ENCODE data around the gene FOXP1.

Gene FOXP1

GRCh38 chr3:71035314-71035713, 548.2 kb downstream of the FOXP1 start:
- H3K36me3 ChIP-seq (ENCODE audit: control insufficient read depth, insufficient read depth, low read length), result peaks cover 11% of the 10 kb centered on the region
- peaks cover 27% of the 10 kb centered on the region for H3K4me1 ChIP-seq (ENCODE audit: control insufficient read depth, insufficient read depth, low read length)
- H3K4me3 ChIP-seq (ENCODE audit: low read length), result no peak overlapping the region
- H3K9me3 ChIP-seq (ENCODE audit: control insufficient read depth, low read length), result no peaks in the 10 kb centered on the region
- no peak overlapping the region for H3K9ac ChIP-seq (ENCODE audit: low read length)
- no peaks in the 10 kb centered on the region for H3K27me3 ChIP-seq (ENCODE audit: control insufficient read depth, insufficient read depth, low read length)

DNA sequence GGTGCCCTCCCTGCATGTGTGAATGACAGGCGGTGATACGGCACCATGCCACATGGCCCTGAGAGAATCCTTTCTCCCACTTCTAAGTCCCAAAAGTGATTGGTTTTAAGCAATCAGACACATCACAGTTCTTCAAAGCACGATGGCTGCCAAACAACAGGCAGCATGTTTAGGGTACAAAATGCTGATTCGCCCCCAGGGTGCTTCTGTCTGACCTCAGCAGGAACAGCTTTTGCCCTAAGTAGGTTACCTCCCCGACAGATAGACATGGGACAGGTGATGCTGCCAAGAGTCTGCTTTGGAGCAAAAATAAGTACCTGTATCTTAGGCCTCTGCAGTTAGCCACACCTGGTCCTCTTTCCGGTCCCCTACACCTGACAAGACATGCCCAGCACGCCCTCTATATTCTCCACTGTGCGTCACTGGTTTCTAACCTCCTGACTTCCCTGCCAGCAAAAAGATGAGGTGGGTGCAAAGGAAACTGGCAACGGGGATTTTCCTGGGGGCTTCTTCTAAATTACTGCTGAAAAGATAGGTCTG, 549.8 kb downstream of the FOXP1 start:
- H3K9ac ChIP-seq (ENCODE audit: low read length), result no peak overlapping the region
- H3K36me3 ChIP-seq (ENCODE audit: control insufficient read depth, insufficient read depth, low read length), result peaks cover 11% of the 10 kb centered on the region
- H3K4me1 ChIP-seq (ENCODE audit: control insufficient read depth, insufficient read depth, low read length), result peaks cover 27% of the 10 kb centered on the region
- no peaks in the 10 kb centered on the region for H3K27me3 ChIP-seq (ENCODE audit: control insufficient read depth, insufficient read depth, low read length)
- H3K9me3 ChIP-seq (ENCODE audit: control insufficient read depth, low read length), result no peaks in the 10 kb centered on the region
- no peak overlapping the region for H3K4me3 ChIP-seq (ENCODE audit: low read length)

- peaks cover 11% of the 10 kb centered on the region for H3K36me3 ChIP-seq (ENCODE audit: control insufficient read depth, insufficient read depth, low read length)
- no peaks in the 10 kb centered on the region for H3K27me3 ChIP-seq (ENCODE audit: control insufficient read depth, insufficient read depth, low read length)
- no peak overlapping the region for H3K9ac ChIP-seq (ENCODE audit: low read length)
- H3K4me1 ChIP-seq (ENCODE audit: control insufficient read depth, insufficient read depth, low read length), result peaks cover 27% of the 10 kb centered on the region
- H3K9me3 ChIP-seq (ENCODE audit: control insufficient read depth, low read length), result no peaks in the 10 kb centered on the region
- no peak overlapping the region for H3K4me3 ChIP-seq (ENCODE audit: low read length)
Measured at GRCh38 chr3:71031914-71032521, 551.5 kb downstream of the FOXP1 start.

GRCh38 chr3:71031181-71031580, 552.3 kb downstream of the FOXP1 start:
- Histone ChIP-seq H3K4me1 (ENCODE audit: control insufficient read depth, insufficient read depth, low read length) (peaks cover 34% of the 10 kb centered on the region), H3K36me3 (ENCODE audit: control insufficient read depth, insufficient read depth, low read length) (peaks cover 11% of the 10 kb centered on the region), H3K27me3 (ENCODE audit: control insufficient read depth, insufficient read depth, low read length) (no peaks in the 10 kb centered on the region), H3K9me3 (ENCODE audit: control insufficient read depth, low read length) (no peaks in the 10 kb centered on the region), H3K9ac (ENCODE audit: low read length) (no peak overlapping the region), H3K4me3 (ENCODE audit: low read length) (no peak overlapping the region)

DNA sequence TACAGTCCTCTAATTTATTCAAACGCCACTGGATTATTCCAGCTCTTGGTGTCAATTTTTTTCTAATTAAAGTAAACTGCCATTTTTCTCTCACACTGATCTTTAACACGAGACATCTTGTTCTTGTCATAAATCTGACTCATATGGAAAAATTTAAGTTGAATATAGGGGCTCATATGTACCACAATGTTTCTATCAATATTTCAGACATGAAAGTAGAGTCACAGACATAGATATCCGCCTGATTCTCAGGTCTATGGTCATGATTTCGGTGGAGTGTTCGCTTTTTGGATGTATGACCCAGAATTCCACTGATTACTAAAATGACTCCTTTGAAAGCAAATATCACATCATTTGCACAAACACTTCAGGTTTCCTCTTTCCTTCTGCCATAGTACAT, 552.8 kb downstream of the FOXP1 start:
- Histone ChIP-seq H3K9me3 (ENCODE audit: control insufficient read depth, low read length) (no peaks in the 10 kb centered on the region), H3K9ac (ENCODE audit: low read length) (no peak overlapping the region), H3K27me3 (ENCODE audit: control insufficient read depth, insufficient read depth, low read length) (no peaks in the 10 kb centered on the region), H3K4me1 (ENCODE audit: control insufficient read depth, insufficient read depth, low read length) (peaks cover 34% of the 10 kb centered on the region), H3K36me3 (ENCODE audit: control insufficient read depth, insufficient read depth, low read length) (peaks cover 11% of the 10 kb centered on the region), H3K4me3 (ENCODE audit: low read length) (no peak overlapping the region)

DNA sequence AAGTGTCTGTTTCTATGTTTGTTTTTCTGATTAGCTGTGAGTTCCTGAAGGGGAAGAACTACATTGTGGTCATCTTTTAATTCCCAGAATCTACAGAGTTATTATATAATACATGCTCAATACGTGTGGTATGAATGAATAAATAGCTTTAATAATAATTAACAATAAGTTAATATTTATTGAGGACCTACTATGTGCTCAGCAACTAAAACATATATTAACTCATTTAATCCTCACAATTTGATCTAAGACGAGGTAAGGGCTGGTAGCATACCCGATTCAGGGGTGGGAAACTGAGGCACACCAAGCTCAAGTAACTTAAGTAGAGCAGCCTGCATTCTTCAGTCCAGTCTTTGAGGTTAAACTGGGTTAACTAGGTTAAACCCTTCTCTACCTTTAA, 553.8 kb downstream of the FOXP1 start:
- Histone ChIP-seq H3K9me3 (ENCODE audit: control insufficient read depth, low read length) (no peaks in the 10 kb centered on the region), H3K27me3 (ENCODE audit: control insufficient read depth, insufficient read depth, low read length) (no peaks in the 10 kb centered on the region), H3K4me3 (ENCODE audit: low read length) (no peak overlapping the region), H3K9ac (ENCODE audit: low read length) (no peak overlapping the region), H3K36me3 (ENCODE audit: control insufficient read depth, insufficient read depth, low read length) (peaks cover 11% of the 10 kb centered on the region), H3K4me1 (ENCODE audit: control insufficient read depth, insufficient read depth, low read length) (peaks cover 37% of the 10 kb centered on the region)

DNA sequence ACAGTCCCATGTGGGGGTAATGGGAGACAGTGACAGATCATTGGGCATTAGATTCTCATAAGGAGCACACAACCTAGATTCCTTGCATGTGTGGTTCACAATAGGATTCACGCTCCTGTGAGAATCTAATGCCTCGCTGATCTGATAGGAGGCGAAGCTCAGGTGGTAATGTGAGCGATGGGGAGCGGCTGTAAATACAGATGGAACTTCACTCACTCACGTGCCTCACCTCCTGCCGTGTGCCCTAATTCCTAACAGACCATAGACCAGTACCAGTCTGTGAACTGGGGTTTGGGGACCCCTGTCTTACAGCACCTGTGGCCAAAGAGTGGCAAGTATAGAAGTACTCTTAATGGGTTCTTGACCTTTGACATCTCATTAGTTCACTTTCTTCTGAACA, 554.7 kb downstream of the FOXP1 start:
- Histone ChIP-seq H3K27me3 (ENCODE audit: control insufficient read depth, insufficient read depth, low read length) (no peaks in the 10 kb centered on the region), H3K9ac (ENCODE audit: low read length) (no peak overlapping the region), H3K4me1 (ENCODE audit: control insufficient read depth, insufficient read depth, low read length) (peaks cover 37% of the 10 kb centered on the region)

GRCh38 chr3:71028184-71028583, 555.3 kb downstream of the FOXP1 start:
- H3K36me3 ChIP-seq (ENCODE audit: control insufficient read depth, insufficient read depth, low read length), result peaks cover 6% of the 10 kb centered on the region
- H3K9me3 ChIP-seq (ENCODE audit: control insufficient read depth, low read length), result no peaks in the 10 kb centered on the region
- no peaks in the 10 kb centered on the region for H3K27me3 ChIP-seq (ENCODE audit: control insufficient read depth, insufficient read depth, low read length)
- H3K9ac ChIP-seq (ENCODE audit: low read length), result no peak overlapping the region
- H3K4me1 ChIP-seq (ENCODE audit: control insufficient read depth, insufficient read depth, low read length), result peaks cover 37% of the 10 kb centered on the region
- no peak overlapping the region for H3K4me3 ChIP-seq (ENCODE audit: low read length)

More for the DNA sequence above, 554.7 kb downstream of the FOXP1 start:
- peaks cover 8% of the 10 kb centered on the region for H3K36me3 ChIP-seq (ENCODE audit: control insufficient read depth, insufficient read depth, low read length)
- no peak overlapping the region for H3K4me3 ChIP-seq (ENCODE audit: low read length)
- no peaks in the 10 kb centered on the region for H3K9me3 ChIP-seq (ENCODE audit: control insufficient read depth, low read length)

- H3K36me3 ChIP-seq (ENCODE audit: control insufficient read depth, insufficient read depth, low read length), result peaks cover 6% of the 10 kb centered on the region
- H3K27me3 ChIP-seq (ENCODE audit: control insufficient read depth, insufficient read depth, low read length), result no peaks in the 10 kb centered on the region
- H3K4me3 ChIP-seq (ENCODE audit: low read length), result no peak overlapping the region
- H3K9ac ChIP-seq (ENCODE audit: low read length), result no peak overlapping the region
- H3K4me1 ChIP-seq (ENCODE audit: control insufficient read depth, insufficient read depth, low read length), result peaks cover 33% of the 10 kb centered on the region
- no peaks in the 10 kb centered on the region for H3K9me3 ChIP-seq (ENCODE audit: control insufficient read depth, low read length)
Measured at GRCh38 chr3:71026634-71027578, 556.6 kb downstream of the FOXP1 start.

DNA sequence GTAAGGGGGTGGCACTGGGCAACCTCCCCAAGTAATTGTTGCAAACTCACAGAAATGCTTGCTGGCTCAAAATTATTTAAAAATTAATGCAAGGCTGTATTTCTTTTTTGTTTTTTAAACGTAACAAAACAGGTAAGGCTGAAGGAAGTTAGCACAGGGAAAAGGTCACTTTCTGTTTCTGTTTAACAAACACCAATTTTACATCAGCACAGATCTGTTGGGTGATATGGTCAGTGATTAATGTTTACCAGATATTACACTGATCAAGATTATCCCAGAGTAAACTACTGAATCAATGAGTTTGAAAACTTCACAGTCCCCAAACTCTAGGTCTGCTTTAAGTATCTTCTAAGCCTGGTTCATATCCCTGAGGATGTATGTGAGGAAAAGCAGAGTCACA, 558.0 kb downstream of the FOXP1 start:
- no peak overlapping the region for H3K9ac ChIP-seq (ENCODE audit: low read length)
- no peaks in the 10 kb centered on the region for H3K9me3 ChIP-seq (ENCODE audit: control insufficient read depth, low read length)
- no peak overlapping the region for H3K4me3 ChIP-seq (ENCODE audit: low read length)
- peaks cover 2% of the 10 kb centered on the region for H3K36me3 ChIP-seq (ENCODE audit: control insufficient read depth, insufficient read depth, low read length)
- no peaks in the 10 kb centered on the region for H3K27me3 ChIP-seq (ENCODE audit: control insufficient read depth, insufficient read depth, low read length)
- H3K4me1 ChIP-seq (ENCODE audit: control insufficient read depth, insufficient read depth, low read length), result peaks cover 20% of the 10 kb centered on the region

DNA sequence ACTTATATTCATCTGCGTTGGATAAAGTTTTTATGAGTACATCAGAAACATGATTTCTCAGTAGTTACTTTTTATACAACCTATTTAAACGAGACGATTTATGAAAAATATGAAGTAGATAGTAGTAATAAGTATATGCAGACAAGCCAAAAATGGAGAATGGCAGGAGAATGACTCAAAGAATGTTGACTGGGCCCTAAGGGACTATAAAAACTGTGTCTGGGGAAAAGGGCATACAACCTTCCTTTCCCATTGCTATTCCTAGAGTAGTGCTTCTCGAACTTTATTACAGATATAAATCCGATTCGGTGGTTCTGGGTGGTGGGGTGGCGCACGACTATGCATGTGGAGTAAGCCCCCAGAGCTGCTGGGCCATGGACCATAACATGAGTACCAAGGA, 558.5 kb downstream of the FOXP1 start:
- Histone ChIP-seq H3K27me3 (ENCODE audit: control insufficient read depth, insufficient read depth, low read length) (no peaks in the 10 kb centered on the region), H3K4me3 (ENCODE audit: low read length) (no peak overlapping the region), H3K9ac (ENCODE audit: low read length) (no peak overlapping the region), H3K36me3 (ENCODE audit: control insufficient read depth, insufficient read depth, low read length) (no peaks in the 10 kb centered on the region), H3K9me3 (ENCODE audit: control insufficient read depth, low read length) (no peaks in the 10 kb centered on the region), H3K4me1 (ENCODE audit: control insufficient read depth, insufficient read depth, low read length) (peaks cover 20% of the 10 kb centered on the region)
